ENCODE results near the gene DDX21. TPM values are rescaled to one million over a fixed set of nuclear protein-coding genes. Genes with fewer than 3 reads are reported as not detected.

Gene DDX21
- total RNA-seq, 1 experiment from 2014 or later, result 88.0 TPM

GRCh38 chr10:68957284-68957615 lies 1.3 kb downstream of the DDX21 start:
- peak overlapping the region; percentile 85 for H3K4me3 ChIP-seq
- H3K4me1 ChIP-seq (replicated peaks; ENCODE audit: insufficient read depth), result peaks cover 29% of the 10 kb centered on the region
- BruUV-seq (replicated peaks), result no TSS peak
- intact Hi-C loops (cut with micrococcal nuclease; ENCODE audit: unreplicated experiment), result loop anchor here (5.0 kb wide), 1 partner anchor 430 kb away; the partner anchor contains the start of gene SLC25A16
- peak overlapping the region; percentile 90 for H3K4me2 ChIP-seq
- peak overlapping the region; percentile 86; the same call in 1 of the 2 replicates for H2AFZ ChIP-seq
- no peaks in the 10 kb centered on the region for H3K9me3 ChIP-seq (ENCODE audit: insufficient read depth, low read depth)
- H3K36me3 ChIP-seq (ENCODE audit: low read depth), result peaks cover 48% of the 10 kb centered on the region
- H3K9me2 ChIP-seq (ENCODE audit: insufficient read depth), result no peaks in the 10 kb centered on the region; the same call in 1 of the 2 replicates
- H3F3A ChIP-seq (ENCODE audit: insufficient read depth, low read depth), result peaks cover 48% of the 10 kb centered on the region
- H3K79me2 ChIP-seq (ENCODE audit: low read depth), result peaks cover 70% of the 10 kb centered on the region
- POLR2A ChIA-PET (ENCODE audit: unreplicated experiment), result interaction anchor here (0.5 kb wide), 1 partner anchor 511 kb away, joined by 3 read pairs; no protein-coding TSS in a partner anchor
- DNase-seq, result no peak
- H3K27me3 ChIP-seq (ENCODE audit: insufficient read depth, low read depth), result no peaks in the 10 kb centered on the region
- CTCF ChIA-PET, result interaction anchor here (0.5 kb wide), 1 partner anchor 609 kb away, joined by 6 read pairs; no protein-coding TSS in a partner anchor
- H3K27ac ChIP-seq, result peak overlapping the region; percentile 86
- no peak for TF ChIP-seq EZH2 (IDR thresholded peaks at IDR 0.05; ENCODE audit: low read depth)
- TF ChIP-seq, protein P1, sequence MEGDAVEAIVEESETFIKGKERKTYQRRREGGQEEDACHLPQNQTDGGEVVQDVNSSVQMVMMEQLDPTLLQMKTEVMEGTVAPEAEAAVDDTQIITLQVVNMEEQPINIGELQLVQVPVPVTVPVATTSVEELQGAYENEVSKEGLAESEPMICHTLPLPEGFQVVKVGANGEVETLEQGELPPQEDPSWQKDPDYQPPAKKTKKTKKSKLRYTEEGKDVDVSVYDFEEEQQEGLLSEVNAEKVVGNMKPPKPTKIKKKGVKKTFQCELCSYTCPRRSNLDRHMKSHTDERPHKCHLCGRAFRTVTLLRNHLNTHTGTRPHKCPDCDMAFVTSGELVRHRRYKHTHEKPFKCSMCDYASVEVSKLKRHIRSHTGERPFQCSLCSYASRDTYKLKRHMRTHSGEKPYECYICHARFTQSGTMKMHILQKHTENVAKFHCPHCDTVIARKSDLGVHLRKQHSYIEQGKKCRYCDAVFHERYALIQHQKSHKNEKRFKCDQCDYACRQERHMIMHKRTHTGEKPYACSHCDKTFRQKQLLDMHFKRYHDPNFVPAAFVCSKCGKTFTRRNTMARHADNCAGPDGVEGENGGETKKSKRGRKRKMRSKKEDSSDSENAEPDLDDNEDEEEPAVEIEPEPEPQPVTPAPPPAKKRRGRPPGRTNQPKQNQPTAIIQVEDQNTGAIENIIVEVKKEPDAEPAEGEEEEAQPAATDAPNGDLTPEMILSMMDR (conservative IDR thresholded peaks at IDR 0.05), result no peak
- peaks cover 52% of the 10 kb centered on the region for H4K20me1 ChIP-seq (ENCODE audit: insufficient read depth)

DNA sequence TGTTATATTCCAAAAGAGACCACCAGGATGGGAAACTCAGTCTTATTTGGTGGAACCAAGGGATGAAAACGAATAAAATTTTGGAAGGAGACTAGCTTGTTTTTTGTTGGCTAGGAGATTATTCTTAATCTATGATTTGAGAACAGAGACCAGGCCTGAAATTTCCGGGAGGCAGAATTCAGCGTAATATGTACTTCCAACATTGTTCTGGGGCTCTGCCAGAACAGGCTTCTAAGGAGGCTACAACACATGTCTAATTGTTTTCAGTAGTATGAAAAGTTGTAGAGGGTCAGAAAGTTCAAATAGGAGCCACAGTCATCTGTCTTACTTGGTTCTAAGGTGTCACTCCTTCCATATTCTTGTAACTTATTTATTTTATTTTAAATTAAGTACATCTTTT lies 1.7 kb downstream of the DDX21 start:
- peaks cover 29% of the 10 kb centered on the region for H3K4me1 ChIP-seq (replicated peaks; ENCODE audit: insufficient read depth)
- TF ChIP-seq, protein P1 (conservative IDR thresholded peaks at IDR 0.05), result no peak
- no peak for TF ChIP-seq EZH2 (IDR thresholded peaks at IDR 0.05; ENCODE audit: low read depth)
- no peak for DNase-seq
- peak overlapping the region; percentile 86 for H3K27ac ChIP-seq
- ChIA-PET CTCF (interaction anchor here (0.5 kb wide), 1 partner anchor 609 kb away, joined by 6 read pairs; no protein-coding TSS in a partner anchor), POLR2A (ENCODE audit: unreplicated experiment) (interaction anchor here (0.5 to 0.6 kb wide), 2 partner anchors 511 to 1189 kb away, joined by 3 read pairs; partner anchors contain the start of gene TYSND1)
- intact Hi-C loops (cut with micrococcal nuclease; ENCODE audit: unreplicated experiment), result loop anchor here (5.0 kb wide), 1 partner anchor 430 kb away; the partner anchor contains the start of gene SLC25A16
- H3K4me3 ChIP-seq, result peak overlapping the region; percentile 85
- H3K9me2 ChIP-seq (ENCODE audit: insufficient read depth), result no peaks in the 10 kb centered on the region; the same call in 1 of the 2 replicates
- H3F3A ChIP-seq (ENCODE audit: insufficient read depth, low read depth), result peaks cover 52% of the 10 kb centered on the region
- H2AFZ ChIP-seq, result no peak overlapping the region
- H3K79me2 ChIP-seq (ENCODE audit: low read depth), result peaks cover 74% of the 10 kb centered on the region
- H3K9me3 ChIP-seq (ENCODE audit: insufficient read depth, low read depth), result no peaks in the 10 kb centered on the region
- peak overlapping the region; percentile 90 for H3K4me2 ChIP-seq
- no TSS peak for BruUV-seq (replicated peaks)
- H3K27me3 ChIP-seq (ENCODE audit: insufficient read depth, low read depth), result no peaks in the 10 kb centered on the region
- peaks cover 56% of the 10 kb centered on the region for H4K20me1 ChIP-seq (ENCODE audit: insufficient read depth)
- H3K36me3 ChIP-seq (ENCODE audit: low read depth), result peaks cover 52% of the 10 kb centered on the region

DNA sequence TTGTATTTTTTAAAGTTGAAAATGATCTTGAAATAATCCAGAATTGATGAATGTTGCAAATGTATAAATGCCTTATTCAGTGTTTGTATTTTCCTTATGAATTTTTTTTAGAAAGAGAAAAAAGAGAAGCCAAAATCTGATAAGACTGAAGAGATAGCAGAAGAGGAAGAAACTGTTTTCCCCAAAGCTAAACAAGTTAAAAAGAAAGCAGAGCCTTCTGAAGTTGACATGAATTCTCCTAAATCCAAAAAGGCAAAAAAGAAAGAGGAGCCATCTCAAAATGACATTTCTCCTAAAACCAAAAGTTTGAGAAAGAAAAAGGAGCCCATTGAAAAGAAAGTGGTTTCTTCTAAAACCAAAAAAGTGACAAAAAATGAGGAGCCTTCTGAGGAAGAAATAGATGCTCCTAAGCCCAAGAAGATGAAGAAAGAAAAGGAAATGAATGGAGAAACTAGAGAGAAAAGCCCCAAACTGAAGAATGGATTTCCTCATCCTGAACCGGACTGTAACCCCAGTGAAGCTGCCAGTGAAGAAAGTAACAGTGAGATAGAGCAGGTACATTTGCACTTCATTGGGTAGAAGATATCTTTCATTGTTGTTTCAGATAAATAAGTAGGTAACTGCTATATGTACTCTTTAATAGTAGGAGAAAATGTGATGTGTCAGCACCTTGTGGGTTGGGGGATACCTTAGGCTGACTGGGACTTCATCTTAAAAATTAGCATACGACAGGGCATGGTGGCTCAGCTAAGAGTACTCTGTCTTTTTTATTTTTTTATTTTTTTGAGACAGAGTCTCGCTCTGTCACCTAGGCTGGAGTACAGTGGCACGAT lies 3.9 kb downstream of the DDX21 start:
- no peak overlapping the region for H2AFZ ChIP-seq
- H3K9me2 ChIP-seq (ENCODE audit: insufficient read depth), result no peaks in the 10 kb centered on the region; the same call in 1 of the 2 replicates
- CTCF ChIA-PET, result no interaction called here
- H3K9me3 ChIP-seq (ENCODE audit: insufficient read depth, low read depth), result no peaks in the 10 kb centered on the region
- H3K4me2 ChIP-seq, result peak overlapping the region; percentile 90; the same call in 1 of the 2 replicates
- intact Hi-C loops (cut with micrococcal nuclease; ENCODE audit: unreplicated experiment), result loop anchor here (5.0 kb wide), 1 partner anchor 433 kb away; the partner anchor contains the start of gene SLC25A16
- peaks cover 66% of the 10 kb centered on the region for H3F3A ChIP-seq (ENCODE audit: insufficient read depth, low read depth)
- H3K36me3 ChIP-seq (ENCODE audit: low read depth), result peaks cover 71% of the 10 kb centered on the region
- H3K4me3 ChIP-seq, result no peak overlapping the region
- peaks cover 76% of the 10 kb centered on the region for H4K20me1 ChIP-seq (ENCODE audit: insufficient read depth)
- DNase-seq, result no peak
- H3K4me1 ChIP-seq (replicated peaks; ENCODE audit: insufficient read depth), result peaks cover 24% of the 10 kb centered on the region
- TF ChIP-seq, protein P1 (conservative IDR thresholded peaks at IDR 0.05), result no peak
- POLR2A ChIA-PET (ENCODE audit: unreplicated experiment), result interaction anchor here (0.7 kb wide), 1 partner anchor 501 kb away, joined by 10 read pairs; no protein-coding TSS in a partner anchor
- H3K79me2 ChIP-seq (ENCODE audit: low read depth), result peaks cover 86% of the 10 kb centered on the region
- no peak overlapping the region for H3K27ac ChIP-seq
- no TSS peak for BruUV-seq (replicated peaks)
- no peaks in the 10 kb centered on the region for H3K27me3 ChIP-seq (ENCODE audit: insufficient read depth, low read depth)
